IMR-90 (cell line): ENCODE measurements around the gene THRB.

ENCODE experiments used
- BHLHE40 ChIP-seq: fragments of 150-350 bp; IDR thresholded peaks from 2 replicates; pipeline ENCODE4 v1.6.1; 2016; ENCODE audit warnings: mild to moderate bottlenecking, low read depth, low read length
- CTCF ChIP-seq: conservative IDR thresholded peaks from 2 replicates; pipeline ENCODE4 v1.5.1; 2012; ENCODE audit warnings: mild to moderate bottlenecking, low read depth, low read length, improper control_type of control experiment
- ELK1 ChIP-seq: fragments of 150-350 bp; IDR thresholded peaks from 2 replicates; pipeline ENCODE4 v1.6.1; 2016; ENCODE audit warnings: low read depth, mild to moderate bottlenecking, low read length, moderate library complexity, borderline replicate concordance
- FOS ChIP-seq: fragments of 150-350 bp; IDR thresholded peaks from 2 replicates; pipeline ENCODE4 v1.6.1; 2016; ENCODE audit warnings: low read depth, low read length
- MAFK ChIP-seq: IDR thresholded peaks from 2 replicates; pipeline ENCODE4 v1.6.1; 2012; ENCODE audit warnings: low read depth, low read length, improper control_type of control experiment
- MAZ ChIP-seq: IDR thresholded peaks from 2 replicates; pipeline ENCODE4 v1.6.1; 2012; ENCODE audit warnings: low read depth, mild to moderate bottlenecking, low read length, improper control_type of control experiment, moderate library complexity, borderline replicate concordance
- MXI1 ChIP-seq: IDR thresholded peaks from 2 replicates; pipeline ENCODE4 v1.6.1; 2012; ENCODE audit warnings: low read depth, mild to moderate bottlenecking, low read length, moderate library complexity, borderline replicate concordance
- NFE2L2 ChIP-seq: fragments of 150-350 bp; IDR thresholded peaks from 2 replicates; pipeline ENCODE4 v1.6.1; 2016; ENCODE audit warnings: low read depth, mild to moderate bottlenecking, low read length
- POLR2A ChIP-seq: IDR thresholded peaks from 2 replicates; pipeline ENCODE4 v1.6.1; 2012; ENCODE audit warnings: mild to moderate bottlenecking, low read depth, low read length
- SMC3 ChIP-seq: fragments of 150-350 bp; IDR thresholded peaks from 2 replicates; pipeline ENCODE4 v1.6.1; 2016; ENCODE audit warnings: low read depth, mild to moderate bottlenecking, antibody characterized with exemption, low read length, moderate library complexity
- USF2 ChIP-seq: fragments of 150-350 bp; IDR thresholded peaks from 2 replicates; pipeline ENCODE4 v1.6.1; 2017; ENCODE audit warnings: mild to moderate bottlenecking, antibody characterized with exemption, low read length, low read depth

- no peak for TF ChIP-seq CTCF
- no peak for TF ChIP-seq POLR2A
- no peak for TF ChIP-seq NFE2L2
- TF ChIP-seq MAFK, result no peak
- no peak for TF ChIP-seq FOS
- TF ChIP-seq MXI1, result no peak
- no peak for TF ChIP-seq SMC3
- TF ChIP-seq MAZ, result no peak
- TF ChIP-seq ELK1, result no peak
- no peak for TF ChIP-seq BHLHE40
- TF ChIP-seq USF2, result no peak
These were observed 14.8 kb downstream of the THRB start for GRCh38 chr3:24479816-24480215.
